PFSK-1 (cell line): ENCODE data around the gene DAG1.

Experiments used
- FOXP2 ChIP-seq: optimal IDR thresholded peaks from 2 replicates; pipeline ENCODE3; 2011; ENCODE audit warnings: borderline replicate concordance, control low read depth, inconsistent platforms; ENCODE audit not compliant: insufficient read depth; ENCODE audit errors: extremely low read length, extremely low read depth
- POLR2AphosphoS5 ChIP-seq: IDR thresholded peaks from 2 replicates; pipeline ENCODE4 v1.6.1; 2012; ENCODE audit warnings: low read depth, mild to moderate bottlenecking, control low read depth, low read length, moderate library complexity
- REST ChIP-seq, 2 experiments: IDR thresholded peaks; 2 replicates each; pipeline versions ENCODE4 v1.6.1 to v1.8.0; 2011 to 2012; ENCODE audit warnings: low read depth in 2 of 2, low read length in 2 of 2, control low read depth in 1 of 2, inconsistent platforms in 1 of 2, mild to moderate bottlenecking in 1 of 2, moderate library complexity in 1 of 2; ENCODE audit not compliant: insufficient read depth in 1 of 2
- SIN3A ChIP-seq: IDR thresholded peaks from 2 replicates; pipeline ENCODE4 v1.6.1; 2012; ENCODE audit warnings: mild to moderate bottlenecking, low read length, moderate library complexity, borderline replicate concordance; ENCODE audit not compliant: insufficient read depth
- TAF1 ChIP-seq: IDR thresholded peaks from 2 replicates; pipeline ENCODE4 v1.6.1; 2012; ENCODE audit warnings: low read length, control low read depth, borderline replicate concordance; ENCODE audit not compliant: insufficient read depth

DAG1 gene

DNA sequence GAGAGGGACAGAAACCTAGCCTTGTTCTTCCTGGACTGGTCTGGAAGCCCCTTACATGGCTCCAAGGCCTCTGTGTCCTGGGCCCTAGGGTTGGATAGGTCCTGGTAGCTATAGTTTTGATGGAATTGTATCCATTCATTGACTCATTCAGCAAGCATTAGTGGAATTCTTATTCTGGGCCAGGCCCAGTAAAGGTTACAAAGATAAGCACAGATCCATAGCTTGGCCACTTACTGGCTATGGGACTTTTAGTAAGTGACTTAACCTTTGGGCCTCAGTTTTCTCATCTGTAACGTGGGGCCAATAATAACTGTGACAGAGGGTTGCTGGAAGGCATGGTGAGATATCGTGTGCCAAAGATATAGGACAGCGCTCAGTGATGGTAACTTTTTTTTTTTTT is 13.6 kb upstream of the DAG1 start:
- TF ChIP-seq FOXP2 (no peak), REST (IDR thresholded peaks at IDR 0.05; ENCODE audit: insufficient read depth in 1 of 2, low read depth in 2 of 2, low read length in 2 of 2) (no peak), SIN3A (no peak), TAF1 (no peak), POLR2AphosphoS5 (no peak)

DNA sequence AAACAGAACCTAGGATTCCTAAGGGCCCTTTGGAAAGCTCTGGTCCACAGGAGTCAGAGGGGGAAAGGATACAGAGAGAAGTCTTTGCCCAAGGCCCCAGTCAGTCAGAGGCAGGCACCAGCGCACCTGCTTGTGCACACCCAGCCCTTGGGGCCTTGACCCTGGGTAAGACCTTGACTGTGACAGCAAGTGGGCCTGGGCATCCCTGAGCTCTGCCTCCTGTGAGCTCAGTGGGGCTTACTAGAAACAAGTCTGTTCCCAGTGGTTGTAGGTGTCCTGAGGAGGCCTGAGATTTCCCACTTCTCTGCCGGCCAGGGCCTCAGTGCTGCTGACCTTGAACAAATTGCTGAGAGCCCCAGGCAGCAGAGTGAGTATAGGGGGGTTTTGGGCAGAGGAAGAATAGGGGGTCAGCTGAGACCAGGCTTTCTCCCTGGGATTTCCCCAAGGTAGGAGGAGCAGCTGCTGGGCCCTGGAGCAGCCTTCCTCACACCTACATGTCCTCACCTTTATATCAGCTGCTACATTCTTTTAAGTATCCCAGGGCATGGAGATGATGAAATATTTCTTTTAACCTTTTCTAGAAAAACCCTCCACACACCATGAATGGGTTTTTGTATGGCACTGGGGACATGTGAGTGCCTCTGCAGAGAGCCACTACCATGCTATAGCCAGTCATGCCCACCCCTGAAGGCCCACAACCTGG is 9.7 kb upstream of the DAG1 start:
- TF ChIP-seq FOXP2 (no peak), SIN3A (no peak)

- TF ChIP-seq TAF1 (no peak), POLR2AphosphoS5 (no peak), REST (IDR thresholded peaks at IDR 0.05; ENCODE audit: insufficient read depth in 1 of 2, low read depth in 2 of 2, low read length in 2 of 2) (no peak), SIN3A (no peak), FOXP2 (no peak)
Observed at GRCh38 chr3:49460956-49461355, 9.1 kb upstream of the DAG1 start.

GRCh38 chr3:49461443-49462171 is 8.5 kb upstream of the DAG1 start:
- TF ChIP-seq TAF1 (no peak), SIN3A (no peak), FOXP2 (no peak), POLR2AphosphoS5 (no peak), REST (IDR thresholded peaks at IDR 0.05; ENCODE audit: insufficient read depth in 1 of 2, low read depth in 2 of 2, low read length in 2 of 2) (no peak)

- TF ChIP-seq POLR2AphosphoS5 = no peak
- no peak for TF ChIP-seq FOXP2
Observed at GRCh38 chr3:49462222-49462621, 7.8 kb upstream of the DAG1 start.

- no peak for TF ChIP-seq SIN3A
- TF ChIP-seq TAF1 = no peak
- TF ChIP-seq REST (IDR thresholded peaks at IDR 0.05; ENCODE audit: insufficient read depth in 1 of 2, low read depth in 2 of 2, low read length in 2 of 2) = no peak
- TF ChIP-seq FOXP2 = no peak
- TF ChIP-seq POLR2AphosphoS5 = no peak
Observed at GRCh38 chr3:49465270-49466034, 4.6 kb upstream of the DAG1 start.
